Fibroblast of lung (primary cell): ENCODE results near the gene TMEM26.

ENCODE experiments used
- EZH2 ChIP-seq: IDR thresholded peaks from 2 replicates; pipeline ENCODE4 v1.5.1; 2012; ENCODE audit warnings: low read length, control low read depth, mild to moderate bottlenecking; ENCODE audit errors: missing control alignments
- TF ChIP-seq, protein P1 (sequence below), 2 donors: IDR thresholded peaks in 1 of 2; conservative IDR thresholded peaks in 1 of 2; 1 replicate in 1 of 2; 2 replicates in 1 of 2; pipeline ENCODE4 v1.5.1; 2011 to 2012; ENCODE audit warnings: low read length in 2 of 2, control low read depth in 1 of 2, inconsistent platforms in 1 of 2, low read depth in 1 of 2, mild to moderate bottlenecking in 1 of 2

DNA sequence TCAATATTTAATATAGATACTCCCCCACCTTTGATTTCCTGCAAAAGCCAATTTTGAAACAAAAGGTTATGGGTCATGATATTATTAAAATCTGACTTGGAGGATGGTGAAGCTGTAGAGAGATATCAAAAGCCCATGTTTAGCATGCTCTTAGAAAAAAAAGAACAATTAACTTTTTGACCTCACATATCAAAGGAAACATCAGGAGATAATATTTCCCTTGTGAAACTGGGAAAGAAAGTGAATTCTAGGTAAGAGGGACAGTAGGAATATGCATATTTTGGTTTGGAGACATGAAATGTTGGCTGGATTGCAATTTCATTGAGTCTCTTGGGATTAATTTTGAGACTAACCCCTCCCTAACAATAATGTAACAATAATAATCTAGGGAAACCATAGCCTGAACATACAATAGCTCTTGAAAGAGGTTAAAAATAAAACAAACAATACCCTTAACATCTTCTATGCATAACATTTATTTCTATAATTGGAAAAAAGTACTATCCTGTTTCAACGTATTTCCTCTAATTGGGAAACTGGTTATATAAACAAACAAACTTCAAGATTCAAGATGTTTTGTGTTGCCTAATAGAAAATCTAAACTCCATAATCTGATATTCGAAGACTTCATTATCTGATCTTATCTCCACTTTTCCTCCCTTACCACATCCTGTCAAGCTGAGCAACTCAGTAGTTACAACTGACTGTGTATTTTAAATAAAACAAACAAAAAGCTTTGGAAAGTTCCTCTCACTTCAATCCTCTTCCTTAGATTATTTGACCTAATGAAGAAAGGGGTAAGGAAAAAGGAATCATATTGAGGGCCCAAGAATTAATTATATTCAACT is 14.8 kb downstream of the TMEM26 start:
- TF ChIP-seq, protein P1, sequence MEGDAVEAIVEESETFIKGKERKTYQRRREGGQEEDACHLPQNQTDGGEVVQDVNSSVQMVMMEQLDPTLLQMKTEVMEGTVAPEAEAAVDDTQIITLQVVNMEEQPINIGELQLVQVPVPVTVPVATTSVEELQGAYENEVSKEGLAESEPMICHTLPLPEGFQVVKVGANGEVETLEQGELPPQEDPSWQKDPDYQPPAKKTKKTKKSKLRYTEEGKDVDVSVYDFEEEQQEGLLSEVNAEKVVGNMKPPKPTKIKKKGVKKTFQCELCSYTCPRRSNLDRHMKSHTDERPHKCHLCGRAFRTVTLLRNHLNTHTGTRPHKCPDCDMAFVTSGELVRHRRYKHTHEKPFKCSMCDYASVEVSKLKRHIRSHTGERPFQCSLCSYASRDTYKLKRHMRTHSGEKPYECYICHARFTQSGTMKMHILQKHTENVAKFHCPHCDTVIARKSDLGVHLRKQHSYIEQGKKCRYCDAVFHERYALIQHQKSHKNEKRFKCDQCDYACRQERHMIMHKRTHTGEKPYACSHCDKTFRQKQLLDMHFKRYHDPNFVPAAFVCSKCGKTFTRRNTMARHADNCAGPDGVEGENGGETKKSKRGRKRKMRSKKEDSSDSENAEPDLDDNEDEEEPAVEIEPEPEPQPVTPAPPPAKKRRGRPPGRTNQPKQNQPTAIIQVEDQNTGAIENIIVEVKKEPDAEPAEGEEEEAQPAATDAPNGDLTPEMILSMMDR (conservative IDR thresholded peaks at IDR 0.05 in 1 of 2, IDR thresholded peaks at IDR 0.05 in 1 of 2; ENCODE audit: low read depth in 1 of 2, low read length in 2 of 2): no peak
- no peak for TF ChIP-seq EZH2
